Fibroblast of the conjunctiva (primary cell): Measurements from ENCODE around the gene TMOD4.

Experiments
- DNase-seq: peaks from one replicate; pipeline ENCODE4 v3.0.0-alpha.2; 2010; ENCODE audit warnings: low read depth

Gene TMOD4

GRCh38 chr1:151142411-151143056, 33.2 kb downstream of the TMOD4 start:
- no peak for DNase-seq

- DNase-seq = no peak
These were observed 38.0 kb downstream of the TMOD4 start for GRCh38 chr1:151137789-151138188.

DNA sequence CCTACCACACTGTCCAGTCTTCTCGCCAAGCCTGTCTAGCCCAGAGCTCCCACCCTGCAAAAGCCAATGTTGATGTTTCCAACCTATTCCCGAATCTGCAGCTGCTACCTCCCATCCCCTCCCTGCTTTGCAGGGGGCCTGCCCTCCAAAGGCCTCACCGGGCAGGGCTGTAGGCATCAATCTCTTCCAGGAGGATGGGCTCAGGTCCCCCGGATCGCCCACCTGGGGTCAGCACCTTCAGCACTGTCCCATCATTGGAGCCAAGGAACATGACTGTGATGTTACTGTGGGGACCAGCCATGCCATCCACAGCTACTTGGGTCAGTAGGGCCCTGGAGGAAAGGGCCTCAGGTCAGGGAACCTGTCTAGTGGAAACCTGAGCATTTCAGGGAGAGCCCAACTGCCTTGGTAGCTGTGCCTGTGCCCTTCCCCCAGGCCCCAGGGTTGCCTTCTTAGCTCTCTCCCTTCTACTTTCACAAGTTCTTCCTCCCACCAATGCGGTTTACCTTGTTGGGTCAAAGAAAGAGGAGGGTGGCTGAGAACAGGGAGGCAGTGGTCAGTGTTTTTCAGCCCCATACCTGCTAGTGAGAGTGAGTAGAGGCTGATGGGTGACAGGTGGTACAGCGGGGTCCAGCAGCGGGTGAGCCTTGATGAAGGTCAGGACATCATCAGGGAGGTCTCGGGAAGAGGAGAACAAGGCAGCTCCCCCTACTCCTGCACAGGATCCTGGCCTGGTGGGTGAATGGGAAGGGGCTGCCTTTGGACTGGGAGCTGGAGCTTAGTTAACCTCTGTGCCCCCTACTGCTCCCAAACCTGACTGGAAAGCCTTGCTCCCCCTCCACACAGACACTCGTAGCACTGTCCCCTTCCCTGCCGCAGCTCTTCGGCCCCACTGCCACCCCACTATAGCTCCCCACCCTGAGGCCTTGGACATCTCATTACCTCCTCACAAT, 40.1 kb downstream of the TMOD4 start:
- no peak for DNase-seq

- no peak for DNase-seq
These were observed 40.8 kb downstream of the TMOD4 start for GRCh38 chr1:151134991-151135390.

- DNase-seq = no peak
These were observed 41.4 kb downstream of the TMOD4 start for GRCh38 chr1:151134396-151134795.

- no peak for DNase-seq
These were observed 42.6 kb downstream of the TMOD4 start for GRCh38 chr1:151133018-151133806.

DNA sequence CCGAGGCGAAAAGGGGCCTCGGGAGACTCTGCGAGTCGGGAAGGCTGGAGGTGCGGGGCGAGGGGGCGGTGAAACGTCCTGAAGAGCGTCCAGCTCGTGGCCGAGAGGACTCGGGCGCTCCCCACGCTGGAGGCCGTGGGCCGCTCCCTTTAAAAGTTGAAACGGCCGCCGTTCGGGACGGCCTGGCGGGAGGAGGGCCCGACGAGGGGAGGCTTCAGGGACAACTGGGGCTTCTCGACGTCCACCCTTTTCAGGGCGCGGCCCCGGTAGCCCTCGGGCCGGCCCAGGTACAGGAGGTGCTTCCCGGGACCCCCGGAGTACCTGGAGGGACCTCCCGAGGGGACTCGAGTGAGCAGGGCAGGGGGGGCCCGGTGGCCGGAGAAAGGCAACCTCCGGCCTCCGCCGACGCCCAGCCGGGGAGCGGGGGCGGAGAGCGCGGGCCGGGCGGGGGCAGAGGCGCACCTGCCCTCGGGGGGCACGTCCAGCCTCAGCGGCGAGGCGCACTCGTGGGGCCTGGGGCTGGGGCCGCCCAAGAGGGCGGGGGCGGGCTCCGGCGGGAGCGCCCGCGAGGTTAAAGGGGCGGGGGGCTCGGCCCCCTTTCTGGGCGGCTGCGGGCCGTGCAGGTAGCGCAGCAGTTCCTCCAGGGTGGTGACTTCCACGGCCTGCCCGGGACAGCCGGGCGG, 43.3 kb downstream of the TMOD4 start:
- DNase-seq = no peak

GRCh38 chr1:151131701-151132334, 44.0 kb downstream of the TMOD4 start:
- DNase-seq = no peak

DNA sequence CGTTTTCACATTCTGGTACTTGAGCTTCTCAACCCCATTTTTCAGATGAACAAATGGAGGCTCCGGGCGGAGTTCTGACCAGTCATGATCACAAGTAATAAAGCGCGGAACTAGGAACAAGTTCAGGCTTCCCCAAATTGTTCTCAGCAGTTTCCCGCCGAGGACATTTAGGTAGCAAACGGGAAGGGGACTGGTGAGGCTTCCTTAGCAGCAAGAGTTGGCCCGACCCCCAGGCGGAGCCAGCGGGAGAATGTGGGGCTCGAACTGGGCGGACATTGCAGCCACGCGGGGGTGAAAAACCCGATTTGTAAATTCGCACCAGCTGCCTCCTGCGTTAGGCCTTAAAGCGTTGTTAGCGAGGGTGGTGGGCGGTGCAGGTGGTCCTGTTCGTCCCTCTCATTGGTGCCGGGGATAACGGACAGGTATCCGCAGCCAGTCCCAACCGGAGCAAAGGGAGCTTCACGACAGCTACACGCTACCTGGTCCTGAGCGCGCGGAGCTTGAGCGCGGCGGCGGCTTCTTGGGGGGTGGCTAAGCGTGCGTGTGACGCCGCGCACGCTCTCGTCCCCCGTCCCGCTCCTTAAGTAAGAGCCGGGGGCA, 44.7 kb downstream of the TMOD4 start:
- DNase-seq = peak; percentile 67

DNA sequence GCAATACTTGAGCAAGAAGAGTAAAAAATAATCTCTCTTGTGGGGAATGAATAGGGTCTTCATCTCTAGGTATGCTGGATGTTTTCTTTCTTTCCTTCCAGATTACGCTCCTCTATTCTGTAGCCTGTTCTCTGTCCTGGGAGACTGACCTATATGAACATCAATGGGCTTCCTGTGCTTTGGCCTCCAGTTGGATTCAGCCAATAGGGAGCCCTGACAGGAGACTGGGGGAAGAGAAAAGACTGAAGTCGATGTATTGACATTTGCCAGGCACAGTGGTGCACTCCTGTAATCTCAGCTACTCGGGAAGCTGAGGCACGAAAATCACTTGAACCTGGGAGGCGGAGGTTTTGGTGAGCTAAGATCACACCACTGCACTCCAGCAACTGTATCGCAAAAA, 47.0 kb downstream of the TMOD4 start:
- no peak for DNase-seq

DNA sequence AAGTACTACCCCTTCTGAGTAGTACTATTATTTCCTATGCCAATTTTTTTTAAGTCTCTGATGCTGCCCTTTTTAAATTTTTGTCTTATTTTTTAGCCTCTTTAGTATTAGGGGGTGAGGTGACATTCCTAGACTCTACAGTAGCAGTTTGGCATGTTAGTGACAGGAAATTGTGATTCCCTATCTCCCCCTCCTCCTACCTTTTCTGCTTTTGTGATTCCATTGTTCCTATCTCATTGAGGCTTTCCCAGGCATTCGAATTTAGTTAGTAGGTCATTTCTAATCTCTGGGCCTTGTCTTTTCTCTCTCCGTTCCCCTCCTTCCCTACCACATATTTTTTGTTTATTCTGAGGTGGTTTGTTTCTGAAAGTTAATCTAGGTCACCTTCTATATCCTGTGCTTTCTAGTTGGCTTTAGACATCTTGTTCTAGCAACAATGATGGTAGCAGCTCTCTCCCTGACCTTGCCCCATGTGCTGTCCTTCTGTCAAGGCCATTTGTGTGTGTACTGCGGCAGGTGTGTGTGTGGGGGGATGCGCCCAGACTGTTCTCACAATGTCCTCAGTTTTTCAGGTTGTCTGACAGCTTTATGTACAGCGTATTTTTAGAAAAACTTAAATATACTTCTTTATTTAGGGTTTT, 50.9 kb downstream of the TMOD4 start:
- DNase-seq = no peak
